GM21390 (cell line): Measurements from ENCODE around the gene LY86.

Experiments
- ATAC-seq: cut with Tn5 transposase; IDR thresholded peaks from one replicate; pipeline ENCODE4 v1.9.1; 2021; ENCODE audit not compliant: unreplicated experiment

LY86 gene

GRCh38 chr6:6569811-6570164 is 18.7 kb upstream of the LY86 start:
- no peak for ATAC-seq

- no peak for ATAC-seq
Measured at GRCh38 chr6:6570929-6571671, 17.4 kb upstream of the LY86 start.

- ATAC-seq = no peak
Measured at GRCh38 chr6:6575143-6575542, 13.4 kb upstream of the LY86 start.

- ATAC-seq = no peak
Measured at GRCh38 chr6:6577735-6578134, 10.8 kb upstream of the LY86 start.

- ATAC-seq = no peak
Measured at GRCh38 chr6:6579281-6579680, 9.2 kb upstream of the LY86 start.

- no peak for ATAC-seq
Measured at GRCh38 chr6:6580225-6580856, 8.2 kb upstream of the LY86 start.

- no peak for ATAC-seq
Measured at GRCh38 chr6:6581054-6581453, 7.5 kb upstream of the LY86 start.

- no peak for ATAC-seq
Measured at GRCh38 chr6:6582131-6582530, 6.4 kb upstream of the LY86 start.

- ATAC-seq = no peak
Measured at GRCh38 chr6:6583836-6584235, 4.7 kb upstream of the LY86 start.

- no peak for ATAC-seq
Measured at GRCh38 chr6:6584310-6585002, 4.1 kb upstream of the LY86 start.

- ATAC-seq = no peak
Measured at GRCh38 chr6:6585003-6585311, 3.6 kb upstream of the LY86 start.

GRCh38 chr6:6586167-6586566 is 2.4 kb upstream of the LY86 start:
- no peak for ATAC-seq

- peak; percentile 50 for ATAC-seq
Measured at GRCh38 chr6:6586671-6587526, 1.6 kb upstream of the LY86 start.

- no peak for ATAC-seq
Measured at GRCh38 chr6:6587696-6588063, 840 bp upstream of the LY86 start.

GRCh38 chr6:6588924-6589709 is 597 bp downstream of the LY86 start:
- no peak for ATAC-seq

- ATAC-seq = no peak
Measured at GRCh38 chr6:6590530-6590929, 2.0 kb downstream of the LY86 start.

- peak; percentile 25 for ATAC-seq
Measured at GRCh38 chr6:6591778-6592465, 3.4 kb downstream of the LY86 start.

- no peak for ATAC-seq
Measured at GRCh38 chr6:6592826-6593475, 4.4 kb downstream of the LY86 start.

GRCh38 chr6:6593867-6594468 is 5.4 kb downstream of the LY86 start:
- no peak for ATAC-seq
